Neutrophil (primary cell): ENCODE measurements around the gene GTF2IRD1.
"Not testable (repeated sequence)": the region's sequence is repeated elsewhere in the genome, so short reads cannot be mapped to it uniquely, and the experiment has no call there.

Experiments used
- H3K27ac ChIP-seq: fragments of 200-600 bp; sonication (generic); 2 replicates; pipeline ENCODE4 v1.5.1; 2016; ENCODE audit warnings: mild to moderate bottlenecking, moderate library complexity
- H3K27me3 ChIP-seq: fragments of 200-600 bp; sonication (generic); 2 replicates; pipeline ENCODE4 v1.6.0; 2016; ENCODE audit warnings: mild to moderate bottlenecking
- H3K36me3 ChIP-seq: fragments of 200-600 bp; sonication (generic); 2 replicates; pipeline ENCODE4 v1.5.1; 2017
- H3K4me1 ChIP-seq, 2 experiments: fragments of 200-600 bp in 1 of 2; sonication (generic) in 1 of 2; 1 replicate in 1 of 2; 2 replicates in 1 of 2; pipeline versions ENCODE4 v1.5.1 to v1.6.1; 2013 to 2016; ENCODE audit warnings: low read depth in 1 of 2, low read length in 1 of 2, mild to moderate bottlenecking in 1 of 2, moderate library complexity in 1 of 2; ENCODE audit not compliant: control insufficient read depth in 1 of 2, insufficient read depth in 1 of 2
- H3K4me3 ChIP-seq, 2 experiments: fragments of 200-600 bp in 1 of 2; sonication (generic) in 1 of 2; 1 replicate in 1 of 2; 2 replicates in 1 of 2; pipeline ENCODE4 v1.5.1; 2013 to 2016; ENCODE audit warnings: low read depth in 1 of 2, low read length in 1 of 2, mild to moderate bottlenecking in 1 of 2, moderate library complexity in 1 of 2
- H3K9me3 ChIP-seq: fragments of 200-600 bp; sonication (generic); 2 replicates; pipeline ENCODE4 v1.5.1; 2016
- CTCF ChIP-seq: fragments of 200-600 bp; sonication (generic); IDR thresholded peaks from 2 replicates; pipeline ENCODE4 v1.5.1; 2016; ENCODE audit warnings: antibody characterized with exemption

GTF2IRD1 gene

GRCh38 chr7:74522281-74522905, 68.7 kb downstream of the GTF2IRD1 start:
- Histone ChIP-seq H3K4me1 (no peaks in the 10 kb centered on the region), H3K4me3 (no peak overlapping the region), H3K9me3 (no peaks in the 10 kb centered on the region), H3K27me3 (no peaks in the 10 kb centered on the region), H3K36me3 (no peaks in the 10 kb centered on the region), H3K27ac (no peak overlapping the region)
- TF ChIP-seq CTCF = no peak

GRCh38 chr7:74523015-74523414, 69.3 kb downstream of the GTF2IRD1 start:
- H3K4me1 ChIP-seq = no peaks in the 10 kb centered on the region
- no peak overlapping the region for H3K4me3 ChIP-seq
- H3K27ac ChIP-seq = no peak overlapping the region
- H3K36me3 ChIP-seq = no peaks in the 10 kb centered on the region
- no peak for TF ChIP-seq CTCF
- H3K9me3 ChIP-seq = no peaks in the 10 kb centered on the region
- no peaks in the 10 kb centered on the region for H3K27me3 ChIP-seq

- no peak overlapping the region for H3K4me3 ChIP-seq
- no peaks in the 10 kb centered on the region for H3K4me1 ChIP-seq
- no peaks in the 10 kb centered on the region for H3K27me3 ChIP-seq
- H3K36me3 ChIP-seq = no peaks in the 10 kb centered on the region
- H3K9me3 ChIP-seq = no peaks in the 10 kb centered on the region
- H3K27ac ChIP-seq = no peak overlapping the region
- TF ChIP-seq CTCF = no peak
These were observed 71.4 kb downstream of the GTF2IRD1 start for GRCh38 chr7:74525140-74525539.

- no peaks in the 10 kb centered on the region for H3K36me3 ChIP-seq
- no peak overlapping the region for H3K27ac ChIP-seq
- no peak overlapping the region for H3K4me3 ChIP-seq
- H3K9me3 ChIP-seq = no peaks in the 10 kb centered on the region
- TF ChIP-seq CTCF = no peak
- no peaks in the 10 kb centered on the region for H3K27me3 ChIP-seq
- H3K4me1 ChIP-seq = no peaks in the 10 kb centered on the region
These were observed 72.2 kb downstream of the GTF2IRD1 start for GRCh38 chr7:74525881-74526280.

GRCh38 chr7:74526780-74527179, 73.1 kb downstream of the GTF2IRD1 start:
- Histone ChIP-seq H3K36me3 (no peaks in the 10 kb centered on the region), H3K9me3 (no peaks in the 10 kb centered on the region), H3K4me3 (no peak overlapping the region), H3K27me3 (no peaks in the 10 kb centered on the region), H3K4me1 (no peaks in the 10 kb centered on the region), H3K27ac (no peak overlapping the region)
- no peak for TF ChIP-seq CTCF

- Histone ChIP-seq H3K27me3 (no peaks in the 10 kb centered on the region), H3K4me1 (no peaks in the 10 kb centered on the region), H3K4me3 (no peak overlapping the region), H3K27ac (no peak overlapping the region), H3K36me3 (no peaks in the 10 kb centered on the region), H3K9me3 (no peaks in the 10 kb centered on the region)
- no peak for TF ChIP-seq CTCF
These were observed 74.1 kb downstream of the GTF2IRD1 start for GRCh38 chr7:74527842-74528241.

GRCh38 chr7:74528773-74529172, 75.1 kb downstream of the GTF2IRD1 start:
- not testable (repeated sequence) for H3K4me3 ChIP-seq, H3K4me1 ChIP-seq, H3K27ac ChIP-seq, H3K9me3 ChIP-seq, H3K36me3 ChIP-seq, H3K27me3 ChIP-seq
